Cerebellar cortex (tissue), 1 donor: Measurements from ENCODE around the gene CHST7.

Experiments used
- DNase-seq: peaks from one replicate; pipeline ENCODE4 v3.0.0-alpha.2; 2015; ENCODE audit warnings: low spot score

The CHST7 gene

GRCh38 chrX:46610070-46610658 lies 36.6 kb downstream of the CHST7 start:
- no peak for DNase-seq

- no peak for DNase-seq
These were observed 38.2 kb downstream of the CHST7 start for GRCh38 chrX:46611658-46612362.

GRCh38 chrX:46617906-46618305 lies 44.3 kb downstream of the CHST7 start:
- no peak for DNase-seq

- no peak for DNase-seq
These were observed 45.4 kb downstream of the CHST7 start for GRCh38 chrX:46618947-46619346.

- DNase-seq, result no peak
These were observed 46.9 kb downstream of the CHST7 start for GRCh38 chrX:46620505-46620904.

- no peak for DNase-seq
These were observed 48.0 kb downstream of the CHST7 start for GRCh38 chrX:46621572-46621971.

- DNase-seq, result no peak
These were observed 50.7 kb downstream of the CHST7 start for GRCh38 chrX:46624090-46624786.

- DNase-seq, result no peak
These were observed 53.0 kb downstream of the CHST7 start for GRCh38 chrX:46626566-46626965.

GRCh38 chrX:46627062-46627461 lies 53.5 kb downstream of the CHST7 start:
- no peak for DNase-seq

GRCh38 chrX:46627711-46628419 lies 54.3 kb downstream of the CHST7 start:
- DNase-seq, result no peak

- DNase-seq, result no peak
These were observed 55.2 kb downstream of the CHST7 start for GRCh38 chrX:46628460-46629371.

GRCh38 chrX:46630141-46630540 lies 56.6 kb downstream of the CHST7 start:
- DNase-seq, result no peak

GRCh38 chrX:46634577-46634976 lies 61.0 kb downstream of the CHST7 start:
- no peak for DNase-seq

- DNase-seq, result no peak
These were observed 61.6 kb downstream of the CHST7 start for GRCh38 chrX:46635186-46635585.

GRCh38 chrX:46636223-46636622 lies 62.7 kb downstream of the CHST7 start:
- DNase-seq, result no peak

- no peak for DNase-seq
These were observed 64.4 kb downstream of the CHST7 start for GRCh38 chrX:46637938-46638337.

- peak; percentile 31 for DNase-seq
These were observed 68.6 kb downstream of the CHST7 start for GRCh38 chrX:46642145-46642544.

- DNase-seq, result no peak
These were observed 70.1 kb downstream of the CHST7 start for GRCh38 chrX:46643636-46644035.

- no peak for DNase-seq
These were observed 72.0 kb downstream of the CHST7 start for GRCh38 chrX:46645614-46646013.

- no peak for DNase-seq
These were observed 73.7 kb downstream of the CHST7 start for GRCh38 chrX:46647251-46647650.
